ENCODE measurements around the gene MSI2.

The MSI2 gene

DNA sequence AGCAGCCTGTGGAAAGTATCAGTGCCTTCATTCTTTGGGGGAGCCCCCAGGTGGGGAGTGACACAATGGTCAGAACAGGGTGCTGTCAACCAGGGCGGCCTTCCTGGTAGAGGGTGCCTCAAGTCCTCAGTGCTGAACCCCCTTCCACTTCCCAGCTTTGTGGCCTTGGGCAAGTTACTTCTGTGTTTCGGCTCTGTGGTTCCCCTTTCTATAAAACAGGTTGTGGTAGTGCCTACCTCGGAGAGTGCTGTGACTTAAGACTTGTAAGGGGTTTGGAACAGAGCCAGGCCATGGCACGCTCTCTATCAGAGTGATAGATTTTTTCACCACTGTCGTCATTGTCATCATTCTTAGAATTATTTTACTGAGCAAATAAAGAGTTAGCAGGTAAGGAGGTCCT lies 347.7 kb downstream of the MSI2 start:
- no peak overlapping the region for H3K27ac ChIP-seq
- no peaks in the 10 kb centered on the region for H3K9me3 ChIP-seq (ENCODE audit: low read depth, low read length)
- TF ChIP-seq EZH2 (IDR thresholded peaks at IDR 0.05), result no peak
- TF ChIP-seq FOXP2 (optimal IDR thresholded peaks at IDR 0.05; ENCODE audit: control extremely low read depth, extremely low read length, insufficient read depth), result no peak
- TF ChIP-seq POLR2AphosphoS5 (IDR thresholded peaks at IDR 0.05; ENCODE audit: borderline replicate concordance, low read depth, low read length), result no peak
- no peaks in the 10 kb centered on the region for H3K36me3 ChIP-seq (ENCODE audit: insufficient read depth, low read length)
- no peak overlapping the region for H3K9ac ChIP-seq (ENCODE audit: insufficient read length)
- no peak for DNase-seq (ENCODE audit: low read depth, low spot score)
- no peak overlapping the region for H3K4me3 ChIP-seq

DNA sequence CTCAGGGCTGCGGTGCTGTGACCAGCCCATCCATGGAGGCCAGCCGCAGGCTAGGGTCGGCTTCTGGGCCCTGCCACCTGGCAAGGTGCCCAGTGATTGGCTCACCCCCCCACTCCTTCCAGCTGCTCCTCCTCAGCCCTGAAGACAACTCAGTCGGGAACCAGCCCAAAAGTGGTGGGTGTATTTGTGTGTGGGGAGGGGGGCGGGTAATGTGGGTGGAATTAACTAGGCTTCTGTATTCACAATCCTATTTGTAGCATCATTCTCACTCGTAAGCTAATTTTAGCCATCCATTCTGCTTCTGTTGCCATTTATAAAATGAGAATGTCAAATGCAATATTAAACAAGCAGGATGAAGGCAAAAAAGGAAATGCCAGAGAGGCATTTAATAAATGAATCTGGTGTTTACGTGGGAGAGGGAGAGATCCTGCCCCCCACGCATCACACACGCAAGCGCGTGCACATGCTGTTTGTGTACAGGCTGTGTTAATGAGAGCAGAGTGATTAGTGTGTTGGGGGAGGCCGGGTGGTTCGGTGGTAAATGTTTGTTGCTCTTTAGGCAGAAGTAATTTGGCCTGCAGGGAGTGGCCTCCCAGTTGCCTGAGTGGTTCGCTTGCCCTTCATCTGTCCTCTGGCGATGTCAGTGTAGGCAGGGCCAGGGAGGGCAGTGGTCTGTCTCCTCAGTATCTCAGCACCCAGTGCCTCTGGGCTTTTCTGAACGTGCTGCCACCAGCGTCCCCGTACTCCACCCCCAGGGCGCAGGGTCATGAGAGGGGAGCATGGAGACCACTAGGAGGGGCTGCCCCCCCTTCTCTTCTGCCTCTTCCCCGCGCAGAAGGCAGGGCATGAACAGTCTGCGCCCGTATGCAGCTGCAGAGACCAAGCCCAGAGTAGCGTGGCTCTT lies 348.7 kb downstream of the MSI2 start:
- no peak overlapping the region for H3K9ac ChIP-seq (ENCODE audit: insufficient read length)
- no peaks in the 10 kb centered on the region for H3K9me3 ChIP-seq (ENCODE audit: low read depth, low read length)
- no peaks in the 10 kb centered on the region for H3K36me3 ChIP-seq (ENCODE audit: insufficient read depth, low read length)
- DNase-seq (ENCODE audit: low read depth, low spot score), result no peak
- no peak for TF ChIP-seq POLR2AphosphoS5 (IDR thresholded peaks at IDR 0.05; ENCODE audit: borderline replicate concordance, low read depth, low read length)
- TF ChIP-seq FOXP2 (optimal IDR thresholded peaks at IDR 0.05; ENCODE audit: control extremely low read depth, extremely low read length, insufficient read depth), result peak; percentile 20
- no peak overlapping the region for H3K27ac ChIP-seq
- no peak overlapping the region for H3K4me3 ChIP-seq

DNA sequence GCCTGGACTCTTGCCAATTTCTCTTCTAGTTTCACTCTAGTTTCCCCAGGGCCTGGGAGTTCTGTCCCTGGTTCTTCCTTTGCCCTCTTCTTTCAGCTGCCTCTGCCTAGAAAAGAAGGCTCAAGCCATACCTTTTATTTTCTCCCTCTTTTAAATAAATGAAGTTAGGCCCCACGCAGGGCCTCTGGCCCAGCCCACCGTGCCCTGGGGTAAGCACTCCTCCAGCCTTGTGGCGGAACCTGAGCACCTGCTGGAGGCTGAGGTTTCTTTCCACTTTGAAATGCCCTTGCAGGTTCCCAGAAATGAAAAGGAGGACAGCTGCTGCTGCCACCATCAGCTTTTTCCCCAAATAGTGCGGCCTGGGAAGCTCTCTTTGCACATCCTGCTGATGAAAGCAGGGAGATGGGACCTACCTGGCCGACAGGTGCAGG lies 349.4 kb downstream of the MSI2 start:
- H3K36me3 ChIP-seq (ENCODE audit: insufficient read depth, low read length), result no peaks in the 10 kb centered on the region
- H3K9me3 ChIP-seq (ENCODE audit: low read depth, low read length), result no peaks in the 10 kb centered on the region
- no peak overlapping the region for H3K4me3 ChIP-seq
- TF ChIP-seq EZH2 (IDR thresholded peaks at IDR 0.05) (no peak), POLR2AphosphoS5 (IDR thresholded peaks at IDR 0.05; ENCODE audit: borderline replicate concordance, low read depth, low read length) (no peak)
- no peak overlapping the region for H3K27ac ChIP-seq
- DNase-seq (ENCODE audit: low read depth, low spot score), result no peak
- no peak overlapping the region for H3K9ac ChIP-seq (ENCODE audit: insufficient read length)

DNA sequence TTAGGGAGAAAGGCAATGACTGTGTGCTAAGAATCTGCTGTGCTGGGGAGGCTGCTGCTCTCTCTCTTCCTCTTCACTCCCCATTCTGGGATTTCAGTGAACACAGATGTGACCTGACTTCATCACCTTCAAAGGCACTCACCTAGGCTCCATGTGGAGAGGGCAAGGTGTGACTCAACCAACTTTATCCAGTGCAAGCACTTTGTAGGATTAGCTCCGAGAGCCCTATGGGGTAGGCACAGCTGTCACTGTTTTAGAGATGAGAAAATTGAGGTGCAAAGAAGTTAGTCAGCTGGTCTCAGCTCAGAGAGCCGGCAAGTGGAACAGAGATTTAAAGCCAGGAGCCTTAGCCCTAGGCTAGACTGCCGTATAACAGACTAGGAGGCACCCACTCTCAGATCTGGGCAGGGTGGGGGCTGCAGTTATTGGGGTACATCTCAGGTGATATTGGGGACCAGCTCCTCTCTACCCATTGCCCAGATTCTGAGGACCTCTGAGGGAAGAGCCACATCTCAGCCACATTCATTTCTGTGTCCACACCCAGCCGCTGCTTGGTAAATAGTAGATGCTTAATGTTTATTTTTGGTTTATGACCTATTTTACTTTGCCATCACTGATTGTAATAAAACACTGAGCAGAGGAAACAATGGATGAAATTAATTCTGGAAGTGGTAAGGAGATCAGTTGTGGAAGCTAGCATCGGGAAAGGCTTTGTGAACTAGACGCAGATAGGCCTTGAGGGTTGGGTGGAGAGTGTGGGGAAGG lies 350.0 kb downstream of the MSI2 start:
- no peak overlapping the region for H3K4me3 ChIP-seq
- no peak overlapping the region for H3K27ac ChIP-seq
- DNase-seq (ENCODE audit: low read depth, low spot score), result no peak
- H3K9me3 ChIP-seq (ENCODE audit: low read depth, low read length), result no peaks in the 10 kb centered on the region
- TF ChIP-seq EZH2 (IDR thresholded peaks at IDR 0.05) (no peak), POLR2AphosphoS5 (IDR thresholded peaks at IDR 0.05; ENCODE audit: borderline replicate concordance, low read depth, low read length) (no peak), FOXP2 (optimal IDR thresholded peaks at IDR 0.05; ENCODE audit: control extremely low read depth, extremely low read length, insufficient read depth) (no peak)
- no peak overlapping the region for H3K9ac ChIP-seq (ENCODE audit: insufficient read length)
- no peaks in the 10 kb centered on the region for H3K36me3 ChIP-seq (ENCODE audit: insufficient read depth, low read length)

- Histone ChIP-seq H3K4me3 (no peak overlapping the region), H3K9ac (ENCODE audit: insufficient read length) (no peak overlapping the region), H3K9me3 (ENCODE audit: low read depth, low read length) (no peaks in the 10 kb centered on the region), H3K36me3 (ENCODE audit: insufficient read depth, low read length) (no peaks in the 10 kb centered on the region), H3K27ac (no peak overlapping the region)
- no peak for DNase-seq (ENCODE audit: low read depth, low spot score)
- TF ChIP-seq EZH2 (IDR thresholded peaks at IDR 0.05), result no peak
- TF ChIP-seq POLR2AphosphoS5 (IDR thresholded peaks at IDR 0.05; ENCODE audit: borderline replicate concordance, low read depth, low read length), result no peak
- no peak for TF ChIP-seq FOXP2 (optimal IDR thresholded peaks at IDR 0.05; ENCODE audit: control extremely low read depth, extremely low read length, insufficient read depth)
Observed at GRCh38 chr17:57607553-57608120, 351.3 kb downstream of the MSI2 start.

DNA sequence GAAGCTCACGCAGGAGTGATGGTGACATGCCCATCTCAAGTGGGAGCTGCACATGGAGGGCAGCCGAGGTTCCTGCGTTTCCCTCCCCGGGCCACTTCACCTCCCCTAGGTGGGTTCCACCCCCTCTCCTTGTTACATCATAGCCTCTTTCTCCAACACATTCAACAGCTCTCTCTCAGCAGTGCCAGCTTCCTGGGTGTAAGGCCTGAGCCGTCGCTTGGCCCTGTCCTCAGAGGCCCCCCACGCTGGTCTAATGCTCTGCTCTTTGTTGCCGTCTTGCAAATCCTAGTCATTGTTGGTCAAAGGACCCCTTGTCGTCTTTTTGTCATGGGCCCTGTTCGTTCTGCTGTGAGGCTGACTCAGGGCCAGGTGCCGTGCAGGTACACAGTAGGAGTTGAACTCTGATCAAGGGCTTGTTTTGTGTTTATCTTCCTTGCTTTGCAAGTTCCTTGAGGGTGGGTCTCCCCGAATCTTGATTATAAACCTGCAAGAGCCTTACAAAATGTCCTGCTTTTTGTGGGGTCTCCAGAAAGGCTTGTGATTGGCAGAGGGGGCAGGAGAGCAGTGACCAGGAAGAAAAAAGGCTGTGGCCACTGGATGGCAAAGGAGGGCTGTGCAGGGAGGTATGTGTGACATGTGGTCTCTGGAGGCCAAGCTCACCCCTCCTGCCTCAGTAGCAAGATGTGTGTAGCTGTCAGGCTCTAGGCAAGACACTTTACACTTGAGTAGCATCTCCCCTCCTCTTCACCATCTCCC lies 352.2 kb downstream of the MSI2 start:
- DNase-seq (ENCODE audit: low read depth, low spot score), result no peak
- Histone ChIP-seq H3K9ac (ENCODE audit: insufficient read length) (no peak overlapping the region), H3K27ac (no peak overlapping the region), H3K9me3 (ENCODE audit: low read depth, low read length) (no peaks in the 10 kb centered on the region), H3K4me3 (no peak overlapping the region), H3K36me3 (ENCODE audit: insufficient read depth, low read length) (no peaks in the 10 kb centered on the region)
- TF ChIP-seq EZH2 (IDR thresholded peaks at IDR 0.05) (no peak), FOXP2 (optimal IDR thresholded peaks at IDR 0.05; ENCODE audit: control extremely low read depth, extremely low read length, insufficient read depth) (no peak), POLR2AphosphoS5 (IDR thresholded peaks at IDR 0.05; ENCODE audit: borderline replicate concordance, low read depth, low read length) (no peak)

GRCh38 chr17:57609125-57609877 lies 353.0 kb downstream of the MSI2 start:
- Histone ChIP-seq H3K4me3 (no peak overlapping the region), H3K9me3 (ENCODE audit: low read depth, low read length) (no peaks in the 10 kb centered on the region), H3K9ac (ENCODE audit: insufficient read length) (no peak overlapping the region), H3K27ac (no peak overlapping the region), H3K36me3 (ENCODE audit: insufficient read depth, low read length) (no peaks in the 10 kb centered on the region)
- no peak for DNase-seq (ENCODE audit: low read depth, low spot score)
- TF ChIP-seq POLR2AphosphoS5 (IDR thresholded peaks at IDR 0.05; ENCODE audit: borderline replicate concordance, low read depth, low read length) (no peak), FOXP2 (optimal IDR thresholded peaks at IDR 0.05; ENCODE audit: control extremely low read depth, extremely low read length, insufficient read depth) (no peak), EZH2 (IDR thresholded peaks at IDR 0.05) (no peak)

Data from SK-N-MC (cell line).